Measurements from ENCODE around the gene REEP1. TPM values are rescaled to one million over a fixed set of nuclear protein-coding genes. Genes with fewer than 3 reads are reported as not detected.

The REEP1 gene
- total and polyA plus RNA-seq, 9 of the 15 experiments (the other 6 are each of a cell fraction or from before 2014, with no cell fraction given): 0.11 to 0.67 (median 0.13) TPM

- H3K4me3 ChIP-seq: no peak overlapping the region
- no peak overlapping the region for H3K4me2 ChIP-seq (ENCODE audit: insufficient read depth, low read length)
- ChIA-PET CTCF (ENCODE audit: low intra/inter-chr PET ratio) (no interaction called here), POLR2A (interaction anchor here (0.7 kb wide), 1 partner anchor 242 kb away, joined by 4 read pairs; no protein-coding TSS in a partner anchor)
- no TSS peak for BruUV-seq (replicated peaks)
- no peaks in the 10 kb centered on the region for H3K9me1 ChIP-seq (ENCODE audit: control insufficient read depth, insufficient read depth, low read length)
- DNase-seq (ENCODE audit: extremely low read depth in 1 of 4, low spot score in 3 of 4) (peak in 2 of 4 experiments; percentile 40 to 47), ATAC-seq (peak; percentile 83), FAIRE-seq (peak; percentile 88)
- TF ChIP-seq ARID3A (IDR thresholded peaks at IDR 0.05; ENCODE audit: borderline replicate concordance, low read depth, low read length) (0 out of 2 replicates have a peak, but pooled peaks have one; percentile 27), CTCF (IDR thresholded peaks at IDR 0.05 in 2 of 3, conservative IDR thresholded peaks at IDR 0.05 in 1 of 3; ENCODE audit: insufficient read depth in 2 of 3, low read depth in 1 of 3, low read length in 3 of 3) (peak; percentile 51 to 73 (median 59)), MYC (IDR thresholded peaks at IDR 0.05; ENCODE audit: low read depth, low read length) (no peak), MYC (CRISPR knock-in tag; IDR thresholded peaks at IDR 0.05; ENCODE audit: borderline replicate concordance, low read depth) (no peak), GABPB2 (CRISPR knock-in tag; conservative IDR thresholded peaks at IDR 0.05) (no peak), SIN3A (IDR thresholded peaks at IDR 0.05; ENCODE audit: borderline replicate concordance in 2 of 2, control insufficient read depth in 1 of 2, low read depth in 2 of 2, low read length in 2 of 2) (no peak), FOXK1 (CRISPR knock-in tag; IDR thresholded peaks at IDR 0.05; ENCODE audit: borderline replicate concordance) (no peak), SMC3 (conservative IDR thresholded peaks at IDR 0.05; ENCODE audit: insufficient read depth, low read depth, low read length) (peak; percentile 42; the same call in 1 of the 2 replicates), RAD21 (CRISPR knock-in tag; conservative IDR thresholded peaks at IDR 0.05 in 1 of 2, IDR thresholded peaks at IDR 0.05 in 1 of 2) (peak in 1 of 2 experiments; percentile 57; a peak in 3 of 4 replicates), HCFC1 (IDR thresholded peaks at IDR 0.05; ENCODE audit: low read depth, low read length) (0 out of 2 replicates have a peak, but pooled peaks have one; percentile 11), BHLHE40 (IDR thresholded peaks at IDR 0.05; ENCODE audit: low read length) (no peak), PHB (CRISPR knock-in tag; IDR thresholded peaks at IDR 0.05) (no peak)
- in situ Hi-C loops (cut with MboI): loop anchor here (10.0 kb wide), 1 partner anchor 548 kb away; no protein-coding TSS in a partner anchor
- no peaks in the 10 kb centered on the region for H4K20me1 ChIP-seq (replicated peaks; ENCODE audit: control insufficient read depth, insufficient read depth, low read length)
- whole genome bisulfite sequencing (ENCODE audit: insufficient coverage, low coverage, missing lambda C conversion rate): 13% methylated on average over 4 of the region's 4 CpGs
- H3K27me3 ChIP-seq (ENCODE audit: control insufficient read depth in 2 of 2, insufficient read depth in 2 of 2, low read length in 2 of 2): no peaks in the 10 kb centered on the region
- no peak overlapping the region for H3K27ac ChIP-seq (ENCODE audit: extremely low read depth, low read depth, low read length)
- no peak overlapping the region for H3K9ac ChIP-seq (ENCODE audit: insufficient read depth in 1 of 2, low read depth in 2 of 2, low read length in 2 of 2)
- H2AFZ ChIP-seq (ENCODE audit: low read depth, low read length): peak overlapping the region; percentile 52; the same call in 1 of the 2 replicates
- intact Hi-C loops (cut with micrococcal nuclease): no loop called here
- H3K9me3 ChIP-seq (replicated peaks; ENCODE audit: control insufficient read depth, insufficient read depth, low read depth, low read length): peaks cover 2% of the 10 kb centered on the region
- no peaks in the 10 kb centered on the region for H3K36me3 ChIP-seq (ENCODE audit: control insufficient read depth, insufficient read depth, low read length)
- no peaks in the 10 kb centered on the region for H3K79me2 ChIP-seq (ENCODE audit: control insufficient read depth, insufficient read depth, low read length)
- H3K4me1 ChIP-seq (replicated peaks in 1 of 2; ENCODE audit: control insufficient read depth in 2 of 2, insufficient read depth in 2 of 2, low read length in 2 of 2): no peaks in the 10 kb centered on the region; a peak in 2 of 5 replicates
Observed at GRCh38 chr2:86372641-86373502, 35.4 kb upstream of the REEP1 start.
